GM12865 (cell line): Measurements from ENCODE around the gene HDAC7.

ENCODE experiments used
- DNase-seq: peaks from one replicate; pipeline ENCODE4 v3.0.0; 2010; ENCODE audit warnings: low read depth
- H3K4me3 ChIP-seq: 2 replicates; pipeline ENCODE4 v1.5.1; 2011; ENCODE audit warnings: mild to moderate bottlenecking, low read depth, low read length, control low read depth
- TF ChIP-seq, protein P1 (sequence below): IDR thresholded peaks from 2 replicates; pipeline ENCODE4 v1.5.1; 2011; ENCODE audit warnings: low read length, control low read depth, low read depth, inconsistent platforms; ENCODE audit not compliant: insufficient read depth; ENCODE audit errors: missing control alignments

Gene HDAC7

DNA sequence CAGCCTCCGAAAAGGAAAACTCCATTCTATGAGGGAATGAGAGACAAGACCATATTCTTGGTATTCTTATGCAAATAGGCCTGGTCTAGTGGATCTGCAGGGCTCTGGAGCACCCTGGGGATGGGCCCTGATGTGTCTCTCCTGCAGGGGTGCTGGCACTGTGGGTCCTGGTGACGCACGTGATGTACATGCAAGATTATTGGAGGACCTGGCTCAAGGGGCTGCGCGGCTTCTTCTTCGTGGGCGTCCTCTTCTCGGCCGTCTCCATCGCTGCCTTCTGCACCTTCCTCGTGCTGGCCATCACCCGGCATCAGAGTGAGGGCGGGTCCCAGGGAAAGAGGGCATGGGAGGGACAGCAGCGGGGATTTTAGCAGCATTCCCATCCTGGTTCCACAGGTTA, 40.8 kb downstream of the HDAC7 start:
- TF ChIP-seq, protein P1, sequence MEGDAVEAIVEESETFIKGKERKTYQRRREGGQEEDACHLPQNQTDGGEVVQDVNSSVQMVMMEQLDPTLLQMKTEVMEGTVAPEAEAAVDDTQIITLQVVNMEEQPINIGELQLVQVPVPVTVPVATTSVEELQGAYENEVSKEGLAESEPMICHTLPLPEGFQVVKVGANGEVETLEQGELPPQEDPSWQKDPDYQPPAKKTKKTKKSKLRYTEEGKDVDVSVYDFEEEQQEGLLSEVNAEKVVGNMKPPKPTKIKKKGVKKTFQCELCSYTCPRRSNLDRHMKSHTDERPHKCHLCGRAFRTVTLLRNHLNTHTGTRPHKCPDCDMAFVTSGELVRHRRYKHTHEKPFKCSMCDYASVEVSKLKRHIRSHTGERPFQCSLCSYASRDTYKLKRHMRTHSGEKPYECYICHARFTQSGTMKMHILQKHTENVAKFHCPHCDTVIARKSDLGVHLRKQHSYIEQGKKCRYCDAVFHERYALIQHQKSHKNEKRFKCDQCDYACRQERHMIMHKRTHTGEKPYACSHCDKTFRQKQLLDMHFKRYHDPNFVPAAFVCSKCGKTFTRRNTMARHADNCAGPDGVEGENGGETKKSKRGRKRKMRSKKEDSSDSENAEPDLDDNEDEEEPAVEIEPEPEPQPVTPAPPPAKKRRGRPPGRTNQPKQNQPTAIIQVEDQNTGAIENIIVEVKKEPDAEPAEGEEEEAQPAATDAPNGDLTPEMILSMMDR, result no peak
- H3K4me3 ChIP-seq, result no peak overlapping the region
- no peak for DNase-seq

DNA sequence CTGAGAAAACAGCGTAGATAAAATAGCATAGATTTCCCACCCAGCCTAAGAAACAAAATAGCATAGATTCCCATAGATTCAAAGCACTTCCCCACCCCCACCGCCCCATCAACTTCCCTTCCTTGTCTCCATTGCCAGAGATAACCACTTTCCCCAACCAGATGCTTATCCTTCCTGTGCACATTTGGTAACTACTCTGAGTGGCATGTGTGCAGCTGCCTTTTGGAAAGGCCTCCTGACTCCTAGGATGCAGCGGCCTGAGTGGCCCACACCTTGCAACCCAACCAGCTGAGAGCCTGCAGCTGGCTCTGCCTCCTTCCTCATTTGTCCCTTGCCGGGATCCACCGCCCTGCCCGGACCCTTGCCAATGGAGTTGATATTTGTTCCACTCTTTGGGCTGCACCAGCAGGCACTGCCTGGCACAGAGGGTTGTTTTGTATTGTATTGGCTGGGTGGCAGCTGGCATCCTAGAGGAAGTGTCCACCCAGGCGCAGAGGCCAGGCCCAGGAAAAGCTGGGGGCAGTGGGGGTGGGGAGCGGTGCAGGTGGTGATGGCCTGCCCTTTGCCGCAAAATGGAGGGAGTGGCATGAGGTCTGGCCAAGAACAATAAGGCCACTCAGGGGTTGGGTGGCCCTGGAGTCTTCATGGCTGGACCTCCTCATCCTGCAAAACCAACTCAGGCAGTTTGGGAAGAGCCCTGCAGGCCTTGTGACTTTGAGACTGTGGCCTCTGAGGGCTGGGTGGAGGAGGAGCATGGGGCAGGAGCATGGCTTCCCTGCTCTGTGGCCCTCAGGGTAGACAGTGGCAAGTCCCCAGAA, 41.8 kb downstream of the HDAC7 start:
- H3K4me3 ChIP-seq, result no peak overlapping the region
- TF ChIP-seq, protein P1, result no peak
- no peak for DNase-seq

DNA sequence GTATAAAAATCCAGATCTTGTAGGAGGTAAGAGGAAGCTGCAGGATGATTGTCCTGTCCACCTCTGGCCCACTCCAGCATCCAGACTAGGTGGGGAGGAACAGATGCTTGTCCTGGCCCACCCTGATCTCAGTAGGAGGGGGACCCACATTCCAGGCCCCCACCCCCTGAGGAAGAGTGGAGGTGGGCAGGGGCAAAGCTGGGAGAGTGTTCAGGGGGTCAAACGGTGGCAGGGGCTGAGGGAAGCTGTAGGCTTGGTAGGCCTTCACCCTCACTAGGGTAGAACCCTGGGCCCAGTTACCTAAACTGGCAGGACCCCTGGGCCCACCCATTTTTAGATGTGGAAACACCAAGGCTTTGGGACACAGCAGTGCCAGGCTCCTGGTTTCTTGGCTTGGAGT, 42.6 kb downstream of the HDAC7 start:
- no peak for DNase-seq
- no peak overlapping the region for H3K4me3 ChIP-seq
- TF ChIP-seq, protein P1, result no peak

DNA sequence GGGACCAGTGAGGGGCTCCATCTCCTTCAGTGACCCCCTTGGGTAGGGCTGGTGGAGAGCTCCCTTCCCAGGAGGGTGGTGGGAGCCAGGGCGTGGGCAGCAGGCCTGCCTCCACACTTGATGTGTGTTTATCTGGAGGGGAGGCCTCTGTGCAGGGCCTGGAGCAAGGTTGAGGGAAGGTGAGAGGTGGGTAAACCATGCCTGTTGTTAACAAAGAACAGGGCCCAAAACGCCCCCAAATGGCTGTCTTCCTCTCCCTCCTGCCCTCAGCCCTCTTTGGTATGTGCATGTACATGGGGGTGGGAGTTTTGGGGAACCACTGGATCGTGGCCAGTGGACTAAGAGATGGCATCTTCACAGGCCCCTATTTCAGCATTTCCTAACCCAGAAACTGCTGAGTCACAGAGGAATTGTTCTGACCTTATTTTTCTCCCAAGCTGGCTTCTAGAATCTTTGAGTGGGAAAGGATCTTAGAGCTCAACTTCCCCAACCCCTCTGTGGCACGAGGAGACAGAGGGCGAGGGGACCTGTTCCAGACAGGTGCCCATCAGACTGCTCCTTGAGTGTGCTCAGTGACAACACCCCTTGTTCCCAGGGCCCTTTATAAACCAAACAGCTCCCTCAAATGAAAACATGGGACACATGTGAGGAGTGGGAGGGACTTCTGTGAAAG, 43.1 kb downstream of the HDAC7 start:
- TF ChIP-seq, protein P1, result no peak
- DNase-seq, result no peak
- no peak overlapping the region for H3K4me3 ChIP-seq

DNA sequence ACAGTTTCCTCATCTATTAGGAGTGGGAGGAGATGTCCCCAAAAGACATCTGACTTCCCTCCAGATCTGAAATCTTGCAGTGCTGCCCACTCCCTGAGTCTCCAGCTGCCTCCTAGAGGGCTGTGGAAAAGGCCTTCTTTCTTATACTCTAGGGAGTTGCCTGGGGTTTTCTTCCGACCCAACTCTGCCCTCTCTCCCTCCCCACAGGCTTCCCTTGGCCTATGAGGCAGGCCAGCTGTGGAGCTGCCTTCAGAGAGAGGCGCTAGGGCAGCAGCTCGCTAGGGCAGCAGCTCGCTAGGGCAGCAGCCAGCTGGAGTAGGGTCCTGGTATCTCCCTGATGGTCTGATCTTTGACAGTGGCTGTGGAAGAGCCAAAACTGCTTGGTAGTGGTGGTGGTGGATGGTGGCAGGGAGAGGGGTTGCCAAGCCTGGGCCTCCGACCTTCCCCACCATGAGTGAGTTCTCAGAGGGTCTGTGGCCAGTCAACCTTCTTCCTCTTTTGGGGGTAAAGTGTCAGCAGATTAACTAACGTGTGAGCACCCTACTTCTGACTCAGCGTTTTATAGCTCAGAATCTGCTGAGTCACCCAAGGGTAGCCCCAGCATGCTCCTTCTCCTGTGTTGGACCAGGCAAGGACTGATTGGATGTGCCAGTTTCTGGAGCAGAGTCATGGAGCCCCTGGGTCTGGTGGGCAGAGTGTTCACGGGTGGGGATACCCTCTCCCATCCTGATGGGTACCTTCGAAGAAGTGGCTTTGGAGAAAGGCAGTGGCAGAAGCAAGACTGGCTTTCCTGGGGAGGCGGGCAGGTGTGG, 44.4 kb downstream of the HDAC7 start:
- no peak overlapping the region for H3K4me3 ChIP-seq
- DNase-seq, result peak; percentile 23
- TF ChIP-seq, protein P1, result no peak

DNA sequence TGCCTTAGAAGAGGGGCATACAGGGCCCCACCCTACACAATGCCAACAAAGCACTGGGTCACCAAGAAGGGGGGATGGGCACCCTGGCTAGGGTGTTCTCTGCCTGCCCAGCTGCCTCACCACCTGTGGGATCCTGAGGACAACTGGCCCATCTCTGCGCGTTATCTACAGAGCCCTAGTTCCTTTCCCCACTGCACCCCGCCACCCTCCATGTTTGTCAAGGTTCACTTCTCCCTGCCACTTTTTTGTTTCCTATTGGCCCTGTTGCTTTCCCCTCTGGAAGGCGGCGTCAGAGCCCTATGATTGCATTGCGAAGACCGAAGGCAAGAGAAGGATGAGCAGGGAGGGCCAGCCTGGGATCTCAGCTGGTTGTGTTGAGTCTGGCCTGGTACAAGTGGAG, 45.0 kb downstream of the HDAC7 start:
- DNase-seq, result no peak
- no peak overlapping the region for H3K4me3 ChIP-seq
- TF ChIP-seq, protein P1, result no peak
